Body of pancreas (tissue), 4 donors: ENCODE data around the gene AFDN.

Experiments used
- POLR2A ChIP-seq, 3 donors: fragments of 450-650 bp; IDR thresholded peaks; one replicate each; pipeline ENCODE4 v1.6.1; 2016; ENCODE audit warnings: antibody characterized with exemption in 3 of 3, mild to moderate bottlenecking in 2 of 3
- TF ChIP-seq, protein P1 (sequence below), 7 experiments: fragments of 450-650 bp in 4 of 7; fragments of 200-600 bp in 3 of 7; sonication (generic) in 3 of 7; IDR thresholded peaks; one replicate each; pipeline ENCODE4 v1.5.1; 2016 to 2019; ENCODE audit warnings: antibody characterized with exemption in 7 of 7

DNA sequence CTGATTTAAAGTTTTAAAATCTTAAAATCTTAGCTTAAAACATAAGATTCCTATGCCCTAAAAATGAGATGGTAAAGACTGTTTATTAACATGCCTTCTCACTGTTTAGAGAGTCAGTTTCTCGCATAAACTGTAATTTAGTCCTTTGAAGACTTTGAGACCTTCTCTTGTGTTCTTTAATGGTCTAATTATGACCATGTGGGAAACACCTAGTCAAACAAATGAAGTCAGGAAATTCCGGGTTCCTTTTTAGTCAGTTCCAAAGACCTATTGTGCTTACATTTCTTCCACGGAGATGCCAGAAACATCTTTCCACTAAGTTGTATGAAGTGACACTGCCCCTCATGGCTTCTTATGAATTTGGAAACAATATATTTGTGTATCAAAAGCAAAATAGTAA is 106.6 kb downstream of the AFDN start:
- TF ChIP-seq, protein P1, sequence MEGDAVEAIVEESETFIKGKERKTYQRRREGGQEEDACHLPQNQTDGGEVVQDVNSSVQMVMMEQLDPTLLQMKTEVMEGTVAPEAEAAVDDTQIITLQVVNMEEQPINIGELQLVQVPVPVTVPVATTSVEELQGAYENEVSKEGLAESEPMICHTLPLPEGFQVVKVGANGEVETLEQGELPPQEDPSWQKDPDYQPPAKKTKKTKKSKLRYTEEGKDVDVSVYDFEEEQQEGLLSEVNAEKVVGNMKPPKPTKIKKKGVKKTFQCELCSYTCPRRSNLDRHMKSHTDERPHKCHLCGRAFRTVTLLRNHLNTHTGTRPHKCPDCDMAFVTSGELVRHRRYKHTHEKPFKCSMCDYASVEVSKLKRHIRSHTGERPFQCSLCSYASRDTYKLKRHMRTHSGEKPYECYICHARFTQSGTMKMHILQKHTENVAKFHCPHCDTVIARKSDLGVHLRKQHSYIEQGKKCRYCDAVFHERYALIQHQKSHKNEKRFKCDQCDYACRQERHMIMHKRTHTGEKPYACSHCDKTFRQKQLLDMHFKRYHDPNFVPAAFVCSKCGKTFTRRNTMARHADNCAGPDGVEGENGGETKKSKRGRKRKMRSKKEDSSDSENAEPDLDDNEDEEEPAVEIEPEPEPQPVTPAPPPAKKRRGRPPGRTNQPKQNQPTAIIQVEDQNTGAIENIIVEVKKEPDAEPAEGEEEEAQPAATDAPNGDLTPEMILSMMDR (IDR thresholded peaks at IDR 0.05) = no peak
- TF ChIP-seq POLR2A (IDR thresholded peaks at IDR 0.05) = no peak
